Esophagus muscularis mucosa (tissue), 4 donors: ENCODE results near the gene DMRTC2.

ENCODE experiments used
- EP300 ChIP-seq: sonication (generic); formaldehyde crosslinking; IDR thresholded peaks from one replicate; pipeline ENCODE4 v1.6.1; 2017; ENCODE audit warnings: antibody characterized with exemption
- POLR2A ChIP-seq: fragments of 450-650 bp; IDR thresholded peaks from one replicate; pipeline ENCODE4 v1.6.1; 2017; ENCODE audit warnings: antibody characterized with exemption, moderate library complexity, mild to moderate bottlenecking, low read depth
- POLR2AphosphoS5 ChIP-seq, 2 donors: sonication (generic); formaldehyde crosslinking; IDR thresholded peaks; one replicate each; pipeline ENCODE4 v1.6.1; 2017; ENCODE audit warnings: antibody characterized with exemption in 2 of 2
- TF ChIP-seq, protein P1 (sequence below), 3 experiments: fragments of 200-600 bp in 2 of 3; fragments of 450-650 bp in 1 of 3; sonication (generic) in 2 of 3; IDR thresholded peaks; one replicate each; pipeline ENCODE4 v1.5.1; 2017 to 2019; ENCODE audit warnings: antibody characterized with exemption in 3 of 3, mild to moderate bottlenecking in 2 of 3, moderate library complexity in 1 of 3

DNA sequence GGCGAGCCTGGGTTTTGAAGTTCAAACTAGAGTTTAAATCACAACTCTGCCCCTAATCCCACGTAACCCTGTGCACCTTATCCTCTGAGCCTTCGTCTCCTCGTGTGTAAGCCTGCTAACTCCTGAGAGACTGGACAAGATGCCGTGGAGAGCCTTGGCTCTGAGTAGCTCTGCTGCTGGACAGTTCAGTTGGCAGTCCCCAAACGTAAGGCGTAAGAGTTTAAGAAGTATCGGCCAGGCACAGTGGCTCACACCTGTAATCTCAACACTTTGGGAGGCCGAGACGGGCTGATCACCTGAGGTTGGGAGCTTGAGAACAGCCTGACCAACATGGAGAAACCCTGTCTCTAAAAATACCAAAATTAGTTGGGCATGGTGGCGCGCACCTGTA lies 27.5 kb downstream of the DMRTC2 start:
- TF ChIP-seq, protein P1, sequence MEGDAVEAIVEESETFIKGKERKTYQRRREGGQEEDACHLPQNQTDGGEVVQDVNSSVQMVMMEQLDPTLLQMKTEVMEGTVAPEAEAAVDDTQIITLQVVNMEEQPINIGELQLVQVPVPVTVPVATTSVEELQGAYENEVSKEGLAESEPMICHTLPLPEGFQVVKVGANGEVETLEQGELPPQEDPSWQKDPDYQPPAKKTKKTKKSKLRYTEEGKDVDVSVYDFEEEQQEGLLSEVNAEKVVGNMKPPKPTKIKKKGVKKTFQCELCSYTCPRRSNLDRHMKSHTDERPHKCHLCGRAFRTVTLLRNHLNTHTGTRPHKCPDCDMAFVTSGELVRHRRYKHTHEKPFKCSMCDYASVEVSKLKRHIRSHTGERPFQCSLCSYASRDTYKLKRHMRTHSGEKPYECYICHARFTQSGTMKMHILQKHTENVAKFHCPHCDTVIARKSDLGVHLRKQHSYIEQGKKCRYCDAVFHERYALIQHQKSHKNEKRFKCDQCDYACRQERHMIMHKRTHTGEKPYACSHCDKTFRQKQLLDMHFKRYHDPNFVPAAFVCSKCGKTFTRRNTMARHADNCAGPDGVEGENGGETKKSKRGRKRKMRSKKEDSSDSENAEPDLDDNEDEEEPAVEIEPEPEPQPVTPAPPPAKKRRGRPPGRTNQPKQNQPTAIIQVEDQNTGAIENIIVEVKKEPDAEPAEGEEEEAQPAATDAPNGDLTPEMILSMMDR (IDR thresholded peaks at IDR 0.05), result no peak
- TF ChIP-seq POLR2AphosphoS5 (IDR thresholded peaks at IDR 0.05) (no peak), EP300 (no peak), POLR2A (no peak)
